SK-N-SH (cell line): ENCODE results near the gene ARHGEF12. TPM values are rescaled to one million over a fixed set of nuclear protein-coding genes. Genes with fewer than 3 reads are reported as not detected.

ENCODE experiments used
- CTCF ChIA-PET: fragments of 300-600, 350-600 bp; formaldehyde crosslinking; extraction: SDS; loops from one replicate; lab custom pipeline; 2021; lab: Yijun Ruan, JAX
- POLR2A ChIA-PET: fragments of 350-600 bp; sonication (Branson Sonifier 250); formaldehyde crosslinking; extraction: SDS; loops from one replicate; lab custom pipeline; 2020; ENCODE audit warnings: antibody characterized with exemption, inconsistent platforms; lab: Yijun Ruan, JAX
- DNase-seq: peaks from one replicate; pipeline ENCODE4 v3.0.0; 2012
- H2AFZ ChIP-seq: fragments of 200-600 bp; sonication (generic); 2 replicates; pipeline ENCODE4 v1.8.1; 2016; ENCODE audit warnings: antibody characterized with exemption, mild to moderate bottlenecking, low read depth
- H3F3A ChIP-seq: fragments of 200-600 bp; sonication (generic); replicated peaks from 2 replicates; pipeline ENCODE3; 2016; ENCODE audit warnings: antibody characterized with exemption, mild to moderate bottlenecking; ENCODE audit not compliant: insufficient read depth
- H3K27ac ChIP-seq, 2 experiments: fragments of 200-500 bp in 1 of 2; fragments of 200-600 bp in 1 of 2; sonication (Bioruptor generic) in 1 of 2; sonication (generic), shearing (Covaris generic) in 1 of 2; 2 replicates each; pipeline versions ENCODE4 v1.5.1 to v1.6.1; 2014 to 2016; ENCODE audit warnings: low read depth in 2 of 2, inconsistent platforms in 1 of 2, low read length in 1 of 2, mild to moderate bottlenecking in 1 of 2, mixed read lengths in 1 of 2
- H3K27me3 ChIP-seq: fragments of 200-600 bp; sonication (generic), shearing (Covaris generic); 2 replicates; pipeline ENCODE4 v1.6.1; 2016; ENCODE audit warnings: mixed run types; ENCODE audit not compliant: insufficient read depth
- H3K36me3 ChIP-seq, 2 experiments: fragments of 200-500 bp in 1 of 2; fragments of 200-600 bp in 1 of 2; sonication (Bioruptor generic) in 1 of 2; sonication (generic) in 1 of 2; replicated peaks in 1 of 2; 2 replicates each; pipeline versions ENCODE3 to v1.5.1; 2014 to 2016; ENCODE audit warnings: low read length in 1 of 2, mild to moderate bottlenecking in 1 of 2; ENCODE audit not compliant: insufficient read depth in 2 of 2, control insufficient read depth in 1 of 2
- H3K4me1 ChIP-seq, 2 experiments: fragments of 200-500 bp in 1 of 2; fragments of 200-600 bp in 1 of 2; sonication (Bioruptor generic) in 1 of 2; sonication (generic), shearing (Covaris generic) in 1 of 2; 2 replicates each; pipeline versions ENCODE4 v1.5.1 to v1.6.1; 2014 to 2016; ENCODE audit warnings: low read depth in 1 of 2, low read length in 1 of 2, mixed run types in 1 of 2; ENCODE audit not compliant: insufficient read depth in 2 of 2, control insufficient read depth in 1 of 2
- H3K4me2 ChIP-seq: fragments of 200-600 bp; sonication (generic), shearing (Covaris generic); 2 replicates; pipeline ENCODE4 v1.6.1; 2017; ENCODE audit warnings: mixed run types
- H3K4me3 ChIP-seq, 2 experiments: fragments of 200-500 bp in 1 of 2; fragments of 200-600 bp in 1 of 2; sonication (Bioruptor generic) in 1 of 2; sonication (generic), shearing (Covaris generic) in 1 of 2; 2 replicates each; pipeline versions ENCODE4 v1.5.1 to v1.8.1; 2014 to 2016; ENCODE audit warnings: low read depth in 2 of 2, inconsistent platforms in 1 of 2, low read length in 1 of 2, mild to moderate bottlenecking in 1 of 2, mixed read lengths in 1 of 2, moderate library complexity in 1 of 2
- H3K79me2 ChIP-seq: fragments of 200-600 bp; sonication (generic); 2 replicates; pipeline ENCODE4 v1.8.1; 2017; ENCODE audit warnings: mild to moderate bottlenecking; ENCODE audit not compliant: insufficient read depth
- H3K9ac ChIP-seq: fragments of 200-600 bp; sonication (generic); 2 replicates; pipeline ENCODE4 v1.6.1; 2017; ENCODE audit warnings: mixed run types
- H3K9me2 ChIP-seq: fragments of 200-600 bp; sonication (generic); 2 replicates; pipeline ENCODE4 v1.6.1; 2017; ENCODE audit warnings: mixed run types
- H3K9me3 ChIP-seq: fragments of 200-600 bp; sonication (generic); 2 replicates; pipeline ENCODE4 v1.6.1; 2017; ENCODE audit warnings: mixed run types, mild to moderate bottlenecking, moderate library complexity
- H4K20me1 ChIP-seq: fragments of 200-600 bp; sonication (generic); 2 replicates; pipeline ENCODE4 v1.6.1; 2017; ENCODE audit warnings: mild to moderate bottlenecking, mixed run types; ENCODE audit not compliant: insufficient read depth
- EP300 ChIP-seq, 2 experiments: IDR thresholded peaks; 2 replicates each; pipeline versions ENCODE4 v1.4.0 to v1.6.1; 2012; ENCODE audit warnings: borderline replicate concordance in 1 of 2, low read depth in 1 of 2, low read length in 1 of 2
- EZH2phosphoT487 ChIP-seq: fragments of 200-600 bp; sonication (generic); IDR thresholded peaks from 2 replicates; pipeline ENCODE4 v1.6.1; 2017; ENCODE audit warnings: low read depth, mixed run types, mild to moderate bottlenecking, antibody characterized with exemption, moderate library complexity, borderline replicate concordance
- GABPA ChIP-seq: IDR thresholded peaks from 2 replicates; pipeline ENCODE4 v1.4.0; 2012; ENCODE audit warnings: low read depth, mild to moderate bottlenecking
- JUND ChIP-seq: IDR thresholded peaks from 2 replicates; pipeline ENCODE4 v1.4.0; 2012
- NFIC ChIP-seq: IDR thresholded peaks from 2 replicates; pipeline ENCODE4 v1.4.0; 2012; ENCODE audit warnings: borderline replicate concordance
- POLR2AphosphoS5 ChIP-seq: IDR thresholded peaks from 2 replicates; pipeline ENCODE4 v1.6.1; 2012; ENCODE audit warnings: low read depth, low read length
- RCOR1 ChIP-seq: fragments of 150-350 bp; IDR thresholded peaks from 2 replicates; pipeline ENCODE4 v1.6.1; 2017; ENCODE audit warnings: antibody characterized with exemption, low read length
- RFX5 ChIP-seq: IDR thresholded peaks from 2 replicates; pipeline ENCODE4 v1.6.1; 2012; ENCODE audit warnings: mild to moderate bottlenecking, improper control_type of control experiment, low read length
- RXRA ChIP-seq: IDR thresholded peaks from 2 replicates; pipeline ENCODE4 v1.4.0; 2012; ENCODE audit warnings: low read depth, mild to moderate bottlenecking, borderline replicate concordance
- SIN3A ChIP-seq: IDR thresholded peaks from 2 replicates; pipeline ENCODE4 v1.6.1; 2012; ENCODE audit warnings: low read depth, mild to moderate bottlenecking, low read length, moderate library complexity, borderline replicate concordance
- SMC3 ChIP-seq: IDR thresholded peaks from 2 replicates; pipeline ENCODE4 v1.6.1; 2012; ENCODE audit warnings: low read depth, low read length, improper control_type of control experiment
- WGBS: methylation state at CpG from one replicate; pipeline ENCODE4 v1.1.6; 2017; ENCODE audit warnings: low lambda C conversion rate; 5-methylcytosine and 5-hydroxymethylcytosine counted together
- polyA plus RNA-seq, 3 experiments: library from polyadenylated mRNA; depleted of rRNA; stranded (reverse); fragments of >200 nt; gene quantifications; 2 replicates each; pipeline ENCODE4 v1.2.3, GENCODE V29; 2012
- TF ChIP-seq, protein P1 (sequence below): IDR thresholded peaks from 2 replicates; pipeline ENCODE4; 2012
- TF ChIP-seq, protein P2 (sequence below): IDR thresholded peaks from 2 replicates; pipeline ENCODE4 v1.4.0; 2012; ENCODE audit warnings: low read depth
- TF ChIP-seq, protein P3 (sequence below): fragments of 150-350 bp; IDR thresholded peaks from 2 replicates; pipeline ENCODE4 v1.6.1; 2016; ENCODE audit warnings: mild to moderate bottlenecking, low read depth, low read length
- TF ChIP-seq, protein P4 (sequence below): fragments of 150-350 bp; IDR thresholded peaks from 2 replicates; pipeline ENCODE4 v1.6.1; 2017; ENCODE audit warnings: antibody characterized with exemption, low read length, low read depth, borderline replicate concordance
- TF ChIP-seq, protein P5 (sequence below): IDR thresholded peaks from 2 replicates; pipeline ENCODE4 v1.4.0; 2012; ENCODE audit warnings: low read depth, borderline replicate concordance

ARHGEF12 gene
- polyA plus RNA-seq, 1 of the 3 experiments (the other 2 are of a cell fraction): 12.3 TPM

DNA sequence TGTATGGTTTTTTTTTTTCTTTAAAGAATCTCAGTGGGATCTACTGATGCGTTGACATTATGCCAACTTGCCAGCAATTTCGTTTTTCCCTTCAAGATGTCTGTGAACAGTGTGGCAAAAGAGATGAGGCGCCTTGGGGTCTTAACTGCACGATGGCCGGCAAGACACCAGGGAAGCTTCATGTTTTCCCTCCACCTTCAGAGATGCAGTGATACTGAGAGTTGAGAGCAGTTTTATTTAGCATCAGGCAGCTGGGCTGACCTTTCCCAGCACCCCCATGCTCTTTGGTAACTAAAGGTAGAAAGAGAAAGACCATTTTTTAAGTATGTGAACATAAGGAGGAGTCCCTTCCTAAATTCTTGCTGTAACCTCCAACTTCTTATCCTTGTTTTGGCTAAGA lies 163.6 kb downstream of the ARHGEF12 start:
- Histone ChIP-seq H3K4me2 (no peak overlapping the region), H3K36me3 (peaks cover 0 to 2% of the 10 kb centered on the region in 2 experiments), H4K20me1 (no peaks in the 10 kb centered on the region), H3K79me2 (no peaks in the 10 kb centered on the region), H3K27ac (no peak overlapping the region), H3K4me1 (no peaks in the 10 kb centered on the region), H3K4me3 (no peak overlapping the region), H3K27me3 (no peaks in the 10 kb centered on the region), H3F3A (peaks cover 5% of the 10 kb centered on the region)
- ChIA-PET CTCF (interaction anchor here (0.7 to 4.6 kb wide), 5 partner anchors 10 to 695 kb away, joined by 3 to 42 read pairs (median 4); partner anchors contain the start of gene GRIK4), POLR2A (interaction anchor here (0.6 kb wide), 1 partner anchor 8 kb away, joined by 3 read pairs; no protein-coding TSS in a partner anchor)
- WGBS: 70% methylated on average over 5 of the region's 5 CpGs
- TF ChIP-seq, protein P1, sequence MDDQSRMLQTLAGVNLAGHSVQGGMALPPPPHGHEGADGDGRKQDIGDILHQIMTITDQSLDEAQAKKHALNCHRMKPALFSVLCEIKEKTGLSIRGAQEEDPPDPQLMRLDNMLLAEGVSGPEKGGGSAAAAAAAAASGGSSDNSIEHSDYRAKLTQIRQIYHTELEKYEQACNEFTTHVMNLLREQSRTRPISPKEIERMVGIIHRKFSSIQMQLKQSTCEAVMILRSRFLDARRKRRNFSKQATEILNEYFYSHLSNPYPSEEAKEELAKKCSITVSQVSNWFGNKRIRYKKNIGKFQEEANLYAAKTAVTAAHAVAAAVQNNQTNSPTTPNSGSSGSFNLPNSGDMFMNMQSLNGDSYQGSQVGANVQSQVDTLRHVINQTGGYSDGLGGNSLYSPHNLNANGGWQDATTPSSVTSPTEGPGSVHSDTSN: no peak
- no peak for TF ChIP-seq JUND
- TF ChIP-seq, protein P2, sequence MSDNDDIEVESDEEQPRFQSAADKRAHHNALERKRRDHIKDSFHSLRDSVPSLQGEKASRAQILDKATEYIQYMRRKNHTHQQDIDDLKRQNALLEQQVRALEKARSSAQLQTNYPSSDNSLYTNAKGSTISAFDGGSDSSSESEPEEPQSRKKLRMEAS: no peak
- TF ChIP-seq, all 33 proteins: peak for 0
- no peak overlapping the region for H3K9ac ChIP-seq
- H2AFZ ChIP-seq: no peak overlapping the region
- no peaks in the 10 kb centered on the region for H3K9me3 ChIP-seq
- no peaks in the 10 kb centered on the region for H3K9me2 ChIP-seq
- DNase-seq: no peak

DNA sequence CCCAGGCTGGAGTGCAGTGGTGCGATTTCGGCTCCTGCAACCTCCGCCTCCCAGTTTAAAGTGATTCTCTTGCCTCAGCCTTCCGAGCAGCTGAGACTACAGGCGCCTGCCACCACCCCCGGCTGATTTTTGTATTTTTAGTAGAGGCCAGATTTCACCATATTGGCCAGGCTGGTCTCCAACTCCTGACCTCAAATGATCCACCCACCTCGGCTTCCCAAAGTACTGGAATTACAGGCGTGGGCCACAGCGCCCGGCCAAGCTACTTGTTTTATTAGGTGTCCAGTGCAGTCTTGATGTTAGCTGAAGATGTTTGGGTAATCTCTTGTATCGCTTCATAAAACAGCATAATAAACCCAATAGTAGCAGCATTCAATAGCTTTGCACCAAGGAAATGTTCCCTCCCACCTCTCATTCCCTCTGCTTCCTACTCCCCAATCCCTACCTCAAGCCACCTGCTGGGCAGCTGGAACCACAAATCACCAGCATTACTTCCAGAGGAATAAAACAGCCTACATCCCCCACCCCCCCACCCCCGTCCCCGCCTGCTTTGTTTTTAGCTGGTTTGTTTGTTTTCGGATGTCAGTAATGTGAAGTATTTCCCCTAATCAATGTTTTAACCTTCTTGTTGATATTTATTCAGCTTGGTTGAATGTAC lies 164.3 kb downstream of the ARHGEF12 start:
- POLR2A ChIA-PET: interaction anchor here (0.6 kb wide), 1 partner anchor 8 kb away, joined by 3 read pairs; no protein-coding TSS in a partner anchor
- no peak overlapping the region for H3K27ac ChIP-seq
- no peak overlapping the region for H3K4me3 ChIP-seq
- H3K36me3 ChIP-seq: no peaks in the 10 kb centered on the region
- no peak overlapping the region for H3K9ac ChIP-seq
- no peaks in the 10 kb centered on the region for H3K27me3 ChIP-seq
- H3K9me2 ChIP-seq: no peaks in the 10 kb centered on the region
- WGBS: 90% methylated on average over 13 of the region's 14 CpGs
- no peak for DNase-seq
- H3K79me2 ChIP-seq: no peaks in the 10 kb centered on the region
- TF ChIP-seq GABPA (no peak), POLR2AphosphoS5 (no peak), NFIC (no peak), SIN3A (no peak), RXRA (no peak), EZH2phosphoT487 (no peak), RFX5 (no peak), SMC3 (no peak), EP300 (IDR thresholded peaks at IDR 0.05; ENCODE audit: borderline replicate concordance in 1 of 2, low read depth in 1 of 2, low read length in 1 of 2) (no peak), RCOR1 (no peak)
- TF ChIP-seq, protein P3, sequence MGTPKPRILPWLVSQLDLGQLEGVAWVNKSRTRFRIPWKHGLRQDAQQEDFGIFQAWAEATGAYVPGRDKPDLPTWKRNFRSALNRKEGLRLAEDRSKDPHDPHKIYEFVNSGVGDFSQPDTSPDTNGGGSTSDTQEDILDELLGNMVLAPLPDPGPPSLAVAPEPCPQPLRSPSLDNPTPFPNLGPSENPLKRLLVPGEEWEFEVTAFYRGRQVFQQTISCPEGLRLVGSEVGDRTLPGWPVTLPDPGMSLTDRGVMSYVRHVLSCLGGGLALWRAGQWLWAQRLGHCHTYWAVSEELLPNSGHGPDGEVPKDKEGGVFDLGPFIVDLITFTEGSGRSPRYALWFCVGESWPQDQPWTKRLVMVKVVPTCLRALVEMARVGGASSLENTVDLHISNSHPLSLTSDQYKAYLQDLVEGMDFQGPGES: no peak
- TF ChIP-seq, protein P1: no peak
- TF ChIP-seq, protein P4, sequence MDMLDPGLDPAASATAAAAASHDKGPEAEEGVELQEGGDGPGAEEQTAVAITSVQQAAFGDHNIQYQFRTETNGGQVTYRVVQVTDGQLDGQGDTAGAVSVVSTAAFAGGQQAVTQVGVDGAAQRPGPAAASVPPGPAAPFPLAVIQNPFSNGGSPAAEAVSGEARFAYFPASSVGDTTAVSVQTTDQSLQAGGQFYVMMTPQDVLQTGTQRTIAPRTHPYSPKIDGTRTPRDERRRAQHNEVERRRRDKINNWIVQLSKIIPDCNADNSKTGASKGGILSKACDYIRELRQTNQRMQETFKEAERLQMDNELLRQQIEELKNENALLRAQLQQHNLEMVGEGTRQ: no peak
- TF ChIP-seq, protein P5, sequence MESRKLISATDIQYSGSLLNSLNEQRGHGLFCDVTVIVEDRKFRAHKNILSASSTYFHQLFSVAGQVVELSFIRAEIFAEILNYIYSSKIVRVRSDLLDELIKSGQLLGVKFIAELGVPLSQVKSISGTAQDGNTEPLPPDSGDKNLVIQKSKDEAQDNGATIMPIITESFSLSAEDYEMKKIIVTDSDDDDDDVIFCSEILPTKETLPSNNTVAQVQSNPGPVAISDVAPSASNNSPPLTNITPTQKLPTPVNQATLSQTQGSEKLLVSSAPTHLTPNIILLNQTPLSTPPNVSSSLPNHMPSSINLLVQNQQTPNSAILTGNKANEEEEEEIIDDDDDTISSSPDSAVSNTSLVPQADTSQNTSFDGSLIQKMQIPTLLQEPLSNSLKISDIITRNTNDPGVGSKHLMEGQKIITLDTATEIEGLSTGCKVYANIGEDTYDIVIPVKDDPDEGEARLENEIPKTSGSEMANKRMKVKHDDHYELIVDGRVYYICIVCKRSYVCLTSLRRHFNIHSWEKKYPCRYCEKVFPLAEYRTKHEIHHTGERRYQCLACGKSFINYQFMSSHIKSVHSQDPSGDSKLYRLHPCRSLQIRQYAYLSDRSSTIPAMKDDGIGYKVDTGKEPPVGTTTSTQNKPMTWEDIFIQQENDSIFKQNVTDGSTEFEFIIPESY: no peak
- no peaks in the 10 kb centered on the region for H4K20me1 ChIP-seq
- CTCF ChIA-PET: interaction anchor here (0.8 to 4.6 kb wide), 8 partner anchors 10 to 184 kb away, joined by 3 to 42 read pairs (median 6); partner anchors contain the start of gene GRIK4
- no peaks in the 10 kb centered on the region for H3K9me3 ChIP-seq
- no peaks in the 10 kb centered on the region for H3K4me1 ChIP-seq
- no peak overlapping the region for H2AFZ ChIP-seq
- H3F3A ChIP-seq: peaks cover 5% of the 10 kb centered on the region
- H3K4me2 ChIP-seq: no peak overlapping the region
